CD14-positive monocyte (primary cell): Measurements from ENCODE around the gene KBTBD6. TPM values are rescaled to one million over a fixed set of nuclear protein-coding genes. Genes with fewer than 3 reads are reported as not detected.

Experiments used
- DNase-seq, 3 donors: peaks; one replicate each; pipeline ENCODE4 v3.0.0-alpha.2; 2011 to 2022
- H2AFZ ChIP-seq: 2 replicates; pipeline ENCODE4 v1.6.0; 2012; ENCODE audit warnings: mild to moderate bottlenecking, low read depth, low read length, inconsistent platforms; ENCODE audit not compliant: insufficient read depth, poor library complexity, severe bottlenecking
- H3K27ac ChIP-seq, 2 donors: 1 replicate in 1 of 2; 2 replicates in 1 of 2; pipeline ENCODE4 v1.5.1; 2012 to 2013; ENCODE audit warnings: low read length in 2 of 2, control low read depth in 1 of 2, inconsistent platforms in 1 of 2, low read depth in 1 of 2, mild to moderate bottlenecking in 1 of 2
- H3K27me3 ChIP-seq, 2 donors: one replicate each; pipeline versions ENCODE4 v1.6.0 to v1.6.1; 2011 to 2013; ENCODE audit warnings: low read length in 2 of 2; ENCODE audit not compliant: control insufficient read depth in 2 of 2, insufficient read depth in 2 of 2
- H3K36me3 ChIP-seq, 2 donors: replicated peaks in 1 of 2; 1 replicate in 1 of 2; 2 replicates in 1 of 2; pipeline versions ENCODE4 v1.5.1 to v1.6.1; 2012 to 2013; ENCODE audit warnings: low read length in 2 of 2, control low read depth in 1 of 2, inconsistent platforms in 1 of 2, mild to moderate bottlenecking in 1 of 2; ENCODE audit not compliant: insufficient read depth in 2 of 2, control insufficient read depth in 1 of 2
- H3K4me1 ChIP-seq, 2 donors: 1 replicate in 1 of 2; 2 replicates in 1 of 2; pipeline versions ENCODE4 v1.5.1 to v1.6.1; 2012 to 2013; ENCODE audit warnings: low read length in 2 of 2, control low read depth in 1 of 2, inconsistent platforms in 1 of 2, mild to moderate bottlenecking in 1 of 2, moderate library complexity in 1 of 2; ENCODE audit not compliant: insufficient read depth in 2 of 2, control insufficient read depth in 1 of 2
- H3K4me2 ChIP-seq: replicated peaks from 2 replicates; pipeline ENCODE3; 2012; ENCODE audit warnings: low read length, moderate library complexity, mild to moderate bottlenecking; ENCODE audit not compliant: poor library complexity, severe bottlenecking; ENCODE audit errors: extremely low read depth
- H3K4me3 ChIP-seq, 3 experiments: fragments of 200-600 bp in 1 of 3; sonication (generic) in 1 of 3; replicated peaks in 1 of 3; 1 replicate in 2 of 3; 2 replicates in 1 of 3; pipeline ENCODE4 v1.5.1; 2011 to 2013; ENCODE audit warnings: low read length in 3 of 3, mild to moderate bottlenecking in 3 of 3, control low read depth in 2 of 3, low read depth in 2 of 3, inconsistent platforms in 1 of 3, moderate library complexity in 1 of 3
- H3K79me2 ChIP-seq: 2 replicates; pipeline ENCODE4 v1.6.0; 2012; ENCODE audit warnings: mild to moderate bottlenecking, control low read depth, inconsistent platforms, low read length, moderate library complexity; ENCODE audit not compliant: insufficient read depth
- H3K9ac ChIP-seq: 2 replicates; pipeline ENCODE4 v1.6.0; 2017; ENCODE audit warnings: low read length, mild to moderate bottlenecking; ENCODE audit not compliant: insufficient read depth, poor library complexity, severe bottlenecking
- H3K9me3 ChIP-seq, 2 donors: replicated peaks in 1 of 2; 1 replicate in 1 of 2; 2 replicates in 1 of 2; pipeline versions ENCODE4 v1.5.1 to v1.6.1; 2012 to 2013; ENCODE audit warnings: low read length in 2 of 2, control low read depth in 1 of 2; ENCODE audit not compliant: control insufficient read depth in 1 of 2, insufficient read depth in 1 of 2
- H4K20me1 ChIP-seq: 2 replicates; pipeline ENCODE4 v1.6.0; 2012; ENCODE audit warnings: mild to moderate bottlenecking, low read length, control low read depth, moderate library complexity; ENCODE audit not compliant: insufficient read depth
- H3K27ac Mint-ChIP-seq, 7 donors: one replicate each; pipeline ENCODE4 v1.8.0; 2020; ENCODE audit warnings: mild to moderate bottlenecking in 7 of 7, mixed read lengths in 7 of 7, moderate library complexity in 6 of 7, inconsistent platforms in 2 of 7
- H3K27me3 Mint-ChIP-seq, 3 donors: one replicate each; pipeline ENCODE4 v1.8.0; 2021 to 2022; ENCODE audit warnings: low read depth in 3 of 3, mild to moderate bottlenecking in 3 of 3, mixed read lengths in 3 of 3, moderate library complexity in 3 of 3, inconsistent platforms in 1 of 3
- H3K36me3 Mint-ChIP-seq, 2 donors: one replicate each; pipeline ENCODE4 v1.8.0; 2020; ENCODE audit warnings: mixed read lengths in 2 of 2, inconsistent platforms in 1 of 2, mild to moderate bottlenecking in 1 of 2
- H3K4me1 Mint-ChIP-seq: one replicate; pipeline ENCODE4 v1.8.0; 2020; ENCODE audit warnings: mild to moderate bottlenecking, mixed read lengths
- H3K4me3 Mint-ChIP-seq, 2 donors: one replicate each; pipeline ENCODE4 v1.8.0; 2020; ENCODE audit warnings: mild to moderate bottlenecking in 2 of 2, mixed read lengths in 2 of 2, moderate library complexity in 1 of 2
- H3K9me3 Mint-ChIP-seq, 7 donors: one replicate each; pipeline ENCODE4 v1.8.0; 2020 to 2022; ENCODE audit warnings: mixed read lengths in 7 of 7, mild to moderate bottlenecking in 6 of 7, moderate library complexity in 6 of 7, inconsistent platforms in 2 of 7
- CTCF ChIP-seq: fragments of 200-600 bp; IDR thresholded peaks from one replicate; pipeline ENCODE4 v1.8.0; 2022; ENCODE audit warnings: antibody characterized with exemption, mild to moderate bottlenecking
- WGBS: methylation state at CpG from one replicate; pipeline ENCODE4 v1.1.5; 2013; ENCODE audit warnings: missing lambda C conversion rate; ENCODE audit not compliant: insufficient coverage; 5-methylcytosine and 5-hydroxymethylcytosine counted together
- intact Hi-C, 2 donors: fragments of 100-400 bp; cut with micrococcal nuclease; formaldehyde crosslinking; loops; one replicate each; pipeline versions ENCODE4 v1.15.0 to v1.15.1; 2023
- polyA plus RNA-seq, 3 donors: library from polyadenylated mRNA; depleted of rRNA in 1 of 3; unstranded in 2 of 3; stranded (reverse) in 1 of 3; fragments of 300-500 nt in 2 of 3; fragments of >200 nt in 1 of 3; fragmentation: Illumina TruSeq in 2 of 3; gene quantifications; 1 replicate in 2 of 3; 2 replicates in 1 of 3; pipeline ENCODE4 v1.2.3, GENCODE V29; 2012 to 2021

Gene KBTBD6
- polyA plus RNA-seq, 3 donors: 0.37 to 1.2 (median 0.54) TPM

GRCh38 chr13:41145136-41145908, 12.7 kb upstream of the KBTBD6 start:
- 100% methylated on average over 1 of the region's 4 CpGs for WGBS

DNA sequence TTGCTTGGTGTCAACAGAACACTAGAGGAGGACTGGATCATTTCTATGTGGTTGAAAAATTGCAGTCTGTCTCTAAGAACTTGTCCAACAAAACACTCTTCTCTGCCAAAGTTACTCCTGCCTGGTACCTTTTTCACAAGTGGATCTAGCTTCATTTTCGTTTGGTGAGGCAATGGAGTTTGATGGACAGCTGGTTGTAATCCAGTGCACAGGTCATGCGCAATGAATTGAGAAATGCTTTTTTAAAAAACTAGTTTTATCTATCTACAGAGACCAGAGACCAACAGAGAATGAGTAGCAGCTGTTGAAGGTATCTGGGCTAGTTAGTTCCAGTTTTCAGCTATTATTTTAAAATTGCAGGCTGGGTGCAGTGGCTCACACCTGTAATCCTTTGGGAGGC, 12.0 kb upstream of the KBTBD6 start:
- Histone ChIP-seq H3K9me3 (peaks cover 26 to 34% of the 10 kb centered on the region in 2 donors), H3K27me3 (no peaks in the 10 kb centered on the region), H3K9ac (no peak overlapping the region), H3K27ac (no peak overlapping the region), H3K4me1 (no peaks in the 10 kb centered on the region), H4K20me1 (no peaks in the 10 kb centered on the region), H3K36me3 (peaks cover 0 to 4% of the 10 kb centered on the region in 2 donors), H3K79me2 (no peaks in the 10 kb centered on the region), H3K4me3 (no peak overlapping the region), H2AFZ (no peak overlapping the region), H3K4me2 (no peak overlapping the region)
- TF ChIP-seq CTCF: no peak
- no peak overlapping the region for H3K27ac Mint-ChIP-seq
- no peaks in the 10 kb centered on the region for H3K4me1 Mint-ChIP-seq
- H3K9me3 Mint-ChIP-seq: peaks cover 20 to 35% (median 32%) of the 10 kb centered on the region in 7 donors
- H3K4me3 Mint-ChIP-seq: no peak overlapping the region
- H3K36me3 Mint-ChIP-seq: peaks cover 3 to 4% of the 10 kb centered on the region in 2 donors
- no peak for DNase-seq
- intact Hi-C loops: no loop called here
- WGBS: no CpG with 5 or more reads among the region's 2 CpGs
- no peaks in the 10 kb centered on the region for H3K27me3 Mint-ChIP-seq

More at GRCh38 chr13:41145136-41145908, 12.7 kb upstream of the KBTBD6 start:
- no peak overlapping the region for H3K4me3 ChIP-seq
- no peaks in the 10 kb centered on the region for H3K27me3 ChIP-seq
- H3K27me3 Mint-ChIP-seq: no peaks in the 10 kb centered on the region
- no peak overlapping the region for H3K27ac ChIP-seq
- no peak overlapping the region for H2AFZ ChIP-seq
- H3K36me3 Mint-ChIP-seq: peaks cover 3 to 9% of the 10 kb centered on the region in 2 donors
- no peak overlapping the region for H3K4me2 ChIP-seq
- no peak for TF ChIP-seq CTCF
- H4K20me1 ChIP-seq: no peaks in the 10 kb centered on the region
- H3K9me3 ChIP-seq: peaks cover 33 to 41% of the 10 kb centered on the region in 2 donors
- no peak overlapping the region for H3K4me3 Mint-ChIP-seq
- H3K4me1 Mint-ChIP-seq: no peaks in the 10 kb centered on the region
- no peaks in the 10 kb centered on the region for H3K4me1 ChIP-seq
- H3K9ac ChIP-seq: no peak overlapping the region
- peaks cover 25 to 43% (median 39%) of the 10 kb centered on the region in 7 donors for H3K9me3 Mint-ChIP-seq
- no peaks in the 10 kb centered on the region for H3K79me2 ChIP-seq
- no peak for DNase-seq
- intact Hi-C loops: loop anchor here in 1 of 2 donors (5.0 kb wide), 1 partner anchor 42 kb away; no protein-coding TSS in a partner anchor
- H3K36me3 ChIP-seq: peaks cover 0 to 10% of the 10 kb centered on the region in 2 donors
- H3K27ac Mint-ChIP-seq: no peak overlapping the region
